Measurements from ENCODE around the gene TNNT1. TPM values are rescaled to one million over a fixed set of nuclear protein-coding genes. Genes with fewer than 3 reads are reported as not detected.
A peak's percentile ranks its signal among the peaks of the same experiment; 100 is the strongest.
"Not testable (repeated sequence)": the region's sequence is repeated elsewhere in the genome, so short reads cannot be mapped to it uniquely, and the experiment has no call there.

Gene TNNT1
- total RNA-seq, 2 donors from 2014 or later, result 13.7 to 25.6 TPM

- peak in 1 of 2 donors; percentile 9 for ATAC-seq
- intact Hi-C loops (cut with DNase I), result no loop called here
- no peak for DNase-seq
Measured at GRCh38 chr19:55172741-55173140, 23.7 kb upstream of the TNNT1 start.

GRCh38 chr19:55172318-55172717 is 23.3 kb upstream of the TNNT1 start:
- ATAC-seq; intact Hi-C loops (cut with DNase I); DNase-seq: not testable (repeated sequence)

DNA sequence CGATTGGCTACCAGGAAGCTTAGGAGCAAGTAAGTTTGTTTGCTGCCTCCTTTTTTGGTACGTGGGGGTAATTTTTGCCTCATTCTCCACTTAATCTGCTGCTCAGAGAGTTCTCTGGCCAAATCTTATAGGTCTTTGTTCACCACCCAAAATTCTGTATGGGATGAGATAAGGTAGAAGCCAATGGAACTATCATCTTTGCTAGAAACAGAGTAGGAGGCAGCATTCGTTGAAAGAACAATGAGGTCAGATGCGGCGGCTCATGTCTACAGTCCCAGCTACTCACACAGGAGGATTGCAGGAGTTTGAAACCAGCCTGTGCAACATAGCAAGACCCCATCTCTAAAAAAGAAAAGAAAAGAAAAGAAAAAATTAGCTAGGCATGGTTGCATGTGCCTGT is 22.4 kb upstream of the TNNT1 start:
- ATAC-seq (no peak), DNase-seq (no peak)
- intact Hi-C loops (cut with DNase I), result no loop called here

DNA sequence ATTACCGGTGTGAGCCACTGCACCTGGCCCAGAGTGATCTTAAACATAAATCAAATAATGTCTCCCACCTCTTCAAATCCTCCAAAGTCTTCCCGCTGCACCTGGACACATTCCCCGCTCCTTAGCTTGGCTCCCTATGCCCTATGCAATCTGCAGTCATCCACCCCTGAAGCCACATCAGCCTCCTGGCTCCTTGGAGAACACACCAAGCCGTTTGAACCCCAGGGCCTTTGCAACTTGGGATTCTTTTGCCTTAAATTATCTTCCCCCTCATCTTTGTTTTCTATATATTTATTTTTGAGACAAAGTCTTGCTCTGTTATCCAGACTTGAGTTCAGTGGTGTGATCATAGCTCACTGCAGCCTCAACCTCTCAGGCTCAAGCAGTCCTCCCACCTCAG is 20.1 kb upstream of the TNNT1 start:
- intact Hi-C loops (cut with DNase I), result no loop called here
- DNase-seq (no peak), ATAC-seq (no peak)

DNA sequence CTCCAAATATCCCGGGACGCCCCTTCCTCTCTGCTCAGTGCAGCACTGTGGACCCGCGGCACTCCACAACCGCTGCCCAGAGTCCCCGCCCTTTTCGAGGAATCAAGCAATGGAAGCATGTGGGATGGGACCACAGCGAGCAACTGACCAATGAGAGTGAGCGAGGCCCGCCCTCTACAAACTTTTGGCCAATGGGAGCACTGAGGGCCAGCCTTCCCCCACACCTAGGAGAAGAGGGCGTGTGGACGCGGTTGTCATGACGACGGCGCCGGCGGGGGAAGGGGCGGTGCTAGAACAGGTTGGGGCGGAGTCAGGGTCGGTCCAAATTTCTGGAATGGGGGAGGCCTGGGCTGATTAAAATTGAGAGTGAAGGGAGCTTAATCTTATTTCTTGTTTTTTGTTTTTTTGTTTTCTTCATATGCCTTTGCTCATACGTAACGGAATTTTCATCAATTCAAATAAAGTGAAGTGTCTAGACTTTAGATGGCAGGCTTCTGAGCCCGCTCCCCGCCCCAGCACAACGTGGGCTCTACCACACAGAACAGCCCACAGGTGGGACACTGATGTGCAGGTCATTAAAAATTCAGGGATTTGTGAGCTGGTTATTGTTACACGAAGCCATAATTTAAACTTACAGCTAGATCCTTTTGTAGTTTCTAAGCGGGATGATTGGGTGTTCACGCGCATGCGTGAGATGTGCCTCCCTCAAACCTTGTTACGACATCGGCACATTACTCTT is 17.7 kb upstream of the TNNT1 start, which contains the start of gene DNAAF3:
DNAAF3 (minus strand) TSS at position 84 of the 739 bp plus-strand sequence. CDS start 200 bp downstream, outside the sequence.
- ATAC-seq (peak; percentile 99 to 100), DNase-seq (peak; percentile 95)
- intact Hi-C loops (cut with DNase I), result no loop called here

- intact Hi-C loops (cut with DNase I), result no loop called here
- DNase-seq (peak; percentile 70), ATAC-seq (peak; percentile 81)
Measured at GRCh38 chr19:55165952-55166529, 17.0 kb upstream of the TNNT1 start.

- DNase-seq (peak; percentile 18), ATAC-seq (no peak)
- intact Hi-C loops (cut with DNase I), result no loop called here
Measured at GRCh38 chr19:55161571-55162322, 12.7 kb upstream of the TNNT1 start.

DNA sequence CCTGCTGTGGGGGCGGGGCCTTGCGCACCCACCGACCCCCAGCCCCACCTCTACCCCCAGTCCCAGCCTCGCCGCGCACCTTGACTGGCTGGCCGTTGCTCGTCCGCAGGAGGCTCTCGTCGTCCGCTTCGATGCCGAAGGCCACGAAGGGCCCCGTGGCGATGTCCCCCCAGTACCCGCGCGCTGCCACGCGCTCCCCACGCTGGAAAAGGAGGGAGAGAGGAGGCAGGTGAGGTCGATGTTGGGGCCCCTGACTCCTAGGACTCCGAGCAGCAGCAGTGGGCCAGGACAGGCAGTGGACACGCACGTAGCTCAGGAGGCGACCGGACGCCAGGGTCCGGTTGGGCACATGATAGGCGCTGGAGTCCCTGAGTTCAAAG is 12.0 kb upstream of the TNNT1 start:
- no peak for DNase-seq
- ATAC-seq, result no peak
- intact Hi-C loops (cut with DNase I), result no loop called here

GRCh38 chr19:55160128-55160985 is 11.4 kb upstream of the TNNT1 start:
- intact Hi-C loops (cut with DNase I), result no loop called here
- peak; percentile 49 to 57 for ATAC-seq
- peak; percentile 86 for DNase-seq

DNA sequence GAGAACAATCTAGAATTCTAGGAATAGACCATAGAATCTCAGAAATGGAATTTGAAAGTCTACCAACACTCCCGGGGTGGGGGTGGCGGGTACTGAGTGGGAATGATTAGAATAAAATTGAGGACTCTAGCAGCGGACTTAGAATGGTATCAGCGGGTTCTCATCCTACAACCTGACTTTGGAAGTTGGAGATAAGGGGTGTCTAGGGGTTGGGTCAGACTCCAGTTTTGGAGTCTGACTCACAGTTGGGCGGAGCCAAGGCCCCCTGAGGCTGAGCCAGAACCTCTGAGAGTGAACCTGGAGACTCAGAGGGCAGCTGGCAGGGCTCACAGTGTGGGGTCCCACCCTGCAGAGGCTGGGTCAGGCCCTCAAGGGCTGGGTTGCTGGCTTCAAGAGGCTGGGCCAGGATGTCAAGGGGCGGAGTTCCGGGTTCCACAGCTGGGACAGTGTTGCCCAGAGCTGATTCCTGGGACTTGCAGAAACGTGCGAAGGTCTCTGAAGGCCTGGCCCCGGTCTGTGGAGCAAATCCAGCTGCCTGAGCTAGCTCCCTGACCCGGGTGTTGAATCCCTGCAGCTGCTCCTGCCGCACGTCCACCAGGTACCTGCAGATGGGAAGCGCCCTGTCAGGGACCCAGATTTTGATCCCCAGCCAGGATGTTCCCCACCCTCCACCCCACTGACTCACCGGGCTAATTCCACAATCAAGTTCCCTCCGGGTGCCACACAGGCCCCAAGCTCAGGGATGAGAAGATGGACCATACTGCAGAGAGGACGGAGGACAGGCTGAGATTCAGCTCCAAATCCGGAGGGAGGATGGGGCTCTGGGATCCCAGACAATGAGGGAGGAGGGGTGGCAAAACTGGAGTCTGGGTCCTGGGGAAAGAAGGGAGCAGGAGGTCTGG is 10.1 kb upstream of the TNNT1 start:
- DNase-seq (peak; percentile 83), ATAC-seq (peak; percentile 58 to 85)
- intact Hi-C loops (cut with DNase I), result no loop called here

GRCh38 chr19:55158423-55158822 is 9.4 kb upstream of the TNNT1 start:
- DNase-seq, result no peak
- ATAC-seq, result no peak
- intact Hi-C loops (cut with DNase I), result no loop called here

GRCh38 chr19:55157064-55157908 is 8.3 kb upstream of the TNNT1 start, which contains the start of gene TNNI3:
Gene TNNI3, minus strand, starts transcription at chr19:55157732. Its CDS starts 143 bp downstream, at chr19:55157589.
- intact Hi-C loops (cut with DNase I), result no loop called here
- peak; percentile 35 to 51 for ATAC-seq

GRCh38 chr19:55156202-55157063 is 7.4 kb upstream of the TNNT1 start:
- intact Hi-C loops (cut with DNase I), result no loop called here
- DNase-seq, result peak; percentile 60

More at GRCh38 chr19:55157064-55157908, 8.3 kb upstream of the TNNT1 start, which contains the start of gene TNNI3:
- peak; percentile 56 for DNase-seq

DNA sequence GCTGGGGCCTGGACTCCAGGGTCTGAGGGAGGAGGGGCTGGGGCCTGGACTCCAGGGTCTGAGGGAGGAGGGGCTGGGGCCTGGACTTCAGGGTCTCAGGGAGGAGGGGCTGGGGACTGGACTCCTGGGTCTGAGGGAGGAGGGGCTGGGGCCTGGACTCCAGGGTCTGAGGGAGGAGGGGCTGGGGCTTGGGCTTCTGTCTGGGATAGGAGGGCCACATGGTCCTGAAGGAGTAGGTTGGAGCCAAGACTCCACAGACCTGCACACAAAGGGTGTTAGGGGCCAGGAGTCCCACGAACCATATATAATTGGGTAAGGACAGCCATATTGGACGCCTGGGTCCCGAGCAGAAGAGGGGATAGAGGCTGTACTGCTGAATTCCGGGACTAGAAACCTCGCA is 6.8 kb upstream of the TNNT1 start:
- ATAC-seq; intact Hi-C loops (cut with DNase I): not testable (repeated sequence)

More at GRCh38 chr19:55156202-55157063, 7.4 kb upstream of the TNNT1 start:
- ATAC-seq, result peak; percentile 48 to 82

DNA sequence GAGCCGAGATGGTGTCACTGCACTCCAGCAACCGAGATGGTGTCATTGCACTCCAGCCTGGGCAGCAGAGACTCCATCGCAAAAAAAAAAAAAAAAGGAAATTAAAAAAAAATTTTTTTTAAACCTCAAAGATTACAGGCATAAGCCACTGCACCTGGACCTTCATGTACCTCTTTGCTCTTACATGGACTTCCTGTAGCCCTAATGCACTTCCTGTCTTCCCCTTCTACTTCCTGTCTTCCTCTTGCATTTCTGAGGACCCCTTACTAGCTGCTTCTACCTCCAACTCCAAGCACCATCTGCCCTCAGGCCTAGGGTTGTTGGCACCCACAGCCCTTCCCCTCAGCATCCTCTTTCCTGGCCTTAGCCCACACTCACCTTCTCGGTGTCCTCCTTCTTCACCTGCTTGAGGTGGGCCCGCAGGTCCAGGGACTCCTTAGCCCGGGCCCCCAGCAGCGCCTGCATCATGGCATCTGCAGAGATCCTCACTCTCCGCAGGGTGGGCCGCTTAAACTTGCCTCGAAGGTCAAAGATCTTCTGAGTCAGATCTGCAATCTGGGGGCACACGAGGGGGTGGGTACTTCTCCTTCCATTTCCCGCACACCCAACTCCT is 4.8 kb upstream of the TNNT1 start:
- DNase-seq, result no peak

More for the DNA sequence above, 6.8 kb upstream of the TNNT1 start:
- not testable (repeated sequence) for DNase-seq

DNA sequence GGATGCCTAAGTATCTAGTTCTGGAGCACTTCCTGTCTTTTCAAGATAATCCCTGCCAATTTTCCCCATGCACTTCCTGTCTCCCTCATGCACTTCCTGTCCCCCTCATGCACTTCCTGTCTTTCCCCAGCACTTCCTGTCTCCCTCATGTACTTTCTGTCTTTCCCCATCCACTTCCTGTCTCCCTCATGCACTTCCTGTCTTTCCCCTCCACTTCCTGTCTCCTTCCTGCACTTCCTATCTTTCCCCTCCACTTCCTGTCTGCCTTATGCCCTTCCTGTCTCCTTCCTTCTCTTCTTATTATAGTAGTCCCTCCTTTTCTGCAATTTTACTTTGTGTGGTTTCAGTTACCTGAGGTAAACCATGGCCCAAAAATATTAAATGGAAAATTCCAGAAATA is 3.0 kb upstream of the TNNT1 start:
- DNase-seq, result no peak
- ATAC-seq, result no peak
- intact Hi-C loops (cut with DNase I), result no loop called here

More for the DNA sequence above, 4.8 kb upstream of the TNNT1 start:
- intact Hi-C loops (cut with DNase I), result no loop called here
- no peak for ATAC-seq
